ENCODE data around the gene ZMYND8.
A peak's percentile ranks its signal among the peaks of the same experiment; 100 is the strongest.

The ZMYND8 gene

GRCh38 chr20:47350691-47351545, 5.6 kb downstream of the ZMYND8 start:
- no peak for DNase-seq (ENCODE audit: low read depth)
- peak overlapping the region; percentile 55 for H3K4me3 ChIP-seq (ENCODE audit: low read depth, low read length)
- TF ChIP-seq CTCF (conservative IDR thresholded peaks at IDR 0.05; ENCODE audit: low read depth, low read length) = no peak

GRCh38 chr20:47350181-47350550, 6.3 kb downstream of the ZMYND8 start:
- H3K4me3 ChIP-seq (ENCODE audit: low read depth, low read length) = peak overlapping the region; percentile 55
- no peak for DNase-seq (ENCODE audit: low read depth)
- TF ChIP-seq CTCF (conservative IDR thresholded peaks at IDR 0.05; ENCODE audit: low read depth, low read length) = no peak

- peak; percentile 67 for DNase-seq (ENCODE audit: low read depth)
- TF ChIP-seq CTCF (conservative IDR thresholded peaks at IDR 0.05; ENCODE audit: low read depth, low read length) = no peak
- peak overlapping the region; percentile 0 for H3K4me3 ChIP-seq (ENCODE audit: low read depth, low read length)
Measured at GRCh38 chr20:47349365-47350180, 6.9 kb downstream of the ZMYND8 start.

- no peak overlapping the region for H3K4me3 ChIP-seq (ENCODE audit: low read depth, low read length)
- DNase-seq (ENCODE audit: low read depth) = no peak
- no peak for TF ChIP-seq CTCF (conservative IDR thresholded peaks at IDR 0.05; ENCODE audit: low read depth, low read length)
Measured at GRCh38 chr20:47348539-47349142, 7.9 kb downstream of the ZMYND8 start.

GRCh38 chr20:47347661-47348435, 8.7 kb downstream of the ZMYND8 start:
- no peak for TF ChIP-seq CTCF (conservative IDR thresholded peaks at IDR 0.05; ENCODE audit: low read depth, low read length)
- DNase-seq (ENCODE audit: low read depth) = peak; percentile 60
- peak overlapping the region; percentile 34 for H3K4me3 ChIP-seq (ENCODE audit: low read depth, low read length)

GRCh38 chr20:47346172-47346571, 10.3 kb downstream of the ZMYND8 start:
- no peak overlapping the region for H3K4me3 ChIP-seq (ENCODE audit: low read depth, low read length)
- no peak for TF ChIP-seq CTCF (conservative IDR thresholded peaks at IDR 0.05; ENCODE audit: low read depth, low read length)
- no peak for DNase-seq (ENCODE audit: low read depth)

Data from choroid plexus epithelial cell (primary cell).